Measurements from ENCODE around the gene CRADD. TPM values are rescaled to one million over a fixed set of nuclear protein-coding genes. Genes with fewer than 3 reads are reported as not detected.

Gene CRADD
- total RNA-seq, 1 donor from 2014 or later: 18.8 TPM

DNA sequence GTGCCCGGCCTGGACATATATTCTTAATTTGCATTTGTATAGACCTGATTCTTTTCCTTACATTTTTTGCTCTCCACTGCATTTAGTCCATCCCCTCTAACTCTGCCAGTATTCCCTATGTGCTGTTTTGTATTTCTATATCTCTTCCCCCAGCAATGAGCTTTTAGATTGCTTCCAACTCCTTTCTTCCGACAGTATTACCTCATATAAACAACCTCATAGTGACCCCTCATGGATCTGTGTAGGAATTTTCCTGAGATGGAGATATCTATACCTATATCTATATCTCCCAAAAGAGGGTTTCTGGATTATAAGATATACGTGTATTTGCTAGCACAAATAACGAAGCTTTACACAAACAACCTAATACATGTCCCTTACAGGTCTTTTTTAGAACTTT, 161.9 kb downstream of the CRADD start:
- H3K4me3 Mint-ChIP-seq (ENCODE audit: unreplicated experiment): no peak overlapping the region
- peaks cover 2% of the 10 kb centered on the region for H3K9me3 Mint-ChIP-seq (ENCODE audit: unreplicated experiment)

DNA sequence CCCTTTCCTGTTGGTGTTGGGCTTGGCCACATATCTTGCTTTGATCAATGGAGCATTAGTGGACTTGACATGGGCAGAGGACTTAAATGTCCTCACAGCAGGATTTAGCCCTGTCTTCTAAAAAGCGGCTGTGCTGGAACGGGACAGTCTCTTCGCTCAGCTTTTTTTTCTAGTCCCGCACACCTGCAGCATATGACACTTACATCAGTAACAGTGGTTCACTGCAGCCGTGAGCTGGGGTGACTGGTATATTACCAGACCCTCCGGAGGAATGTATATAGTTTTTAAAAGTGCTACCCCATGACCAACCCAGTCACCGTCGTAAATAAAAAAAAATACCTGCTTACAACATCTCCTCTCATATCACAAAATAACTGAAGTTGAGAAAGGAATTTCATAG, 164.5 kb downstream of the CRADD start:
- DNase-seq: no peak
- TF ChIP-seq, protein P1, sequence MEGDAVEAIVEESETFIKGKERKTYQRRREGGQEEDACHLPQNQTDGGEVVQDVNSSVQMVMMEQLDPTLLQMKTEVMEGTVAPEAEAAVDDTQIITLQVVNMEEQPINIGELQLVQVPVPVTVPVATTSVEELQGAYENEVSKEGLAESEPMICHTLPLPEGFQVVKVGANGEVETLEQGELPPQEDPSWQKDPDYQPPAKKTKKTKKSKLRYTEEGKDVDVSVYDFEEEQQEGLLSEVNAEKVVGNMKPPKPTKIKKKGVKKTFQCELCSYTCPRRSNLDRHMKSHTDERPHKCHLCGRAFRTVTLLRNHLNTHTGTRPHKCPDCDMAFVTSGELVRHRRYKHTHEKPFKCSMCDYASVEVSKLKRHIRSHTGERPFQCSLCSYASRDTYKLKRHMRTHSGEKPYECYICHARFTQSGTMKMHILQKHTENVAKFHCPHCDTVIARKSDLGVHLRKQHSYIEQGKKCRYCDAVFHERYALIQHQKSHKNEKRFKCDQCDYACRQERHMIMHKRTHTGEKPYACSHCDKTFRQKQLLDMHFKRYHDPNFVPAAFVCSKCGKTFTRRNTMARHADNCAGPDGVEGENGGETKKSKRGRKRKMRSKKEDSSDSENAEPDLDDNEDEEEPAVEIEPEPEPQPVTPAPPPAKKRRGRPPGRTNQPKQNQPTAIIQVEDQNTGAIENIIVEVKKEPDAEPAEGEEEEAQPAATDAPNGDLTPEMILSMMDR (IDR thresholded peaks at IDR 0.05; ENCODE audit: partially characterized antibody, unreplicated experiment): no peak
- Mint-ChIP-seq H3K36me3 (ENCODE audit: unreplicated experiment) (peaks cover 5% of the 10 kb centered on the region), H3K27ac (ENCODE audit: unreplicated experiment) (no peak overlapping the region), H3K4me1 (ENCODE audit: low read depth, unreplicated experiment) (peaks cover 24% of the 10 kb centered on the region), H3K4me3 (ENCODE audit: unreplicated experiment) (no peak overlapping the region), H3K9me3 (ENCODE audit: unreplicated experiment) (peaks cover 2% of the 10 kb centered on the region), H3K27me3 (ENCODE audit: unreplicated experiment) (peaks cover 4% of the 10 kb centered on the region)

More for the DNA sequence above, 161.9 kb downstream of the CRADD start:
- no peak for DNase-seq
- H3K4me1 Mint-ChIP-seq (ENCODE audit: low read depth, unreplicated experiment): peaks cover 21% of the 10 kb centered on the region
- H3K27me3 Mint-ChIP-seq (ENCODE audit: unreplicated experiment): no peaks in the 10 kb centered on the region
- TF ChIP-seq, protein P1 (IDR thresholded peaks at IDR 0.05; ENCODE audit: partially characterized antibody, unreplicated experiment): no peak
- no peak overlapping the region for H3K27ac Mint-ChIP-seq (ENCODE audit: unreplicated experiment)
- no peaks in the 10 kb centered on the region for H3K36me3 Mint-ChIP-seq (ENCODE audit: unreplicated experiment)

DNA sequence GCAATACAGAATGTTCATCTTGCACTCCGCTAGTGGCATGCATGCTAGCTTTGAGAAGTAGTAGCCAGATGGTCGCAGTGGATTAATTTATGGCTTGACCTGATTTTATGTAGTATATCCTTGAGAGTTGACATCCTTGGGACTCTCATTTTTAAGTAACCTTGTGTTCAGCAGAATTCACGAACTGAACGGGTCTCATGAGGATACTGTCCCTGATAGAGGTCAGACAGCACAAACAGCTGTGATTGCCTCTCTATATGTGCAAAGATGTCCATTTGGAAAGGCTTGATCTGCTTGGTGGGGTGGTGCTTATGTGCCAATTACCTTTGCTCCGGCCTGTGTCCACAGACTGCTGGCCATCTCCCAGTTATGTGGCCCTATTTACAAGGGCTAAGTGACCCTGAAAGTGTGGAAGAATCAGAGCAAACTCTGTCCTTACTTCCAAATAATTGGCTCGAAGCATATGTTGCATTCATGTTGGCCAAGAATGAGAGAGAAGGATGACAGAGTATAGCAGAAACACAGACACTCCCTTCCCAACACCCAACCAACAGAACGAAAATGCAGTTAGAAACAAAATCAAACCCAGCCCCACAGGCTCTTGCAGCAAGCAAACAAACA, 167.1 kb downstream of the CRADD start:
- H3K27me3 Mint-ChIP-seq (ENCODE audit: unreplicated experiment): peaks cover 4% of the 10 kb centered on the region
- peak overlapping the region; percentile 65 for H3K27ac Mint-ChIP-seq (ENCODE audit: unreplicated experiment)

DNA sequence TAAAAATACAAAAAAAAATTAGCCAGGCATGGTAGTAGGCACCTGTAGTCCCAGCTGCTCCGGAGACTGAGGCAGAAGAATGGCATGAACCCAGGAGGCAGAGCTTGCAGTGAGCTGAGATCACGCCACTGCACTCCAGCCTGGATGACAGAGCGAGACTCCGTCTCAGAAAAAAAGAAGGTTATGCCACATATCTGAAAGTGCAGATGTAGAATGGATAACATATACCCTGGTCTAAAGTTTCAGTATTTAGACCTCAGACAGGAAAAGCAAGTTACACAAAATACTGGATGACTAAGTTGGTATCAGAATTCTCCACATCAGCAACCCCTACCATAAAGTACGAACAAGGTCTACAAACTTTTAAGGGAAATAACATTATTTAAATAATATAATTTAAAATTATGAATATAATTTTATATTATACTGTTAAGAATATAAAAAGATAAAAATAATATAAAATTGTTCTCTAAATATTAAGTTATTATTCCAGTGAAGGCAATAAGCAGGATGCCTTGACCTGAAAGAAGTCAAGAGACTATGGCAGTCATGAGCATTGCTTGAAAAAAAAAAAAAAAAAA, 169.9 kb downstream of the CRADD start:
- Mint-ChIP-seq H3K36me3 (ENCODE audit: unreplicated experiment) (peaks cover 10% of the 10 kb centered on the region), H3K27ac (ENCODE audit: unreplicated experiment) (no peak overlapping the region), H3K9me3 (ENCODE audit: unreplicated experiment) (no peaks in the 10 kb centered on the region), H3K27me3 (ENCODE audit: unreplicated experiment) (peaks cover 4% of the 10 kb centered on the region), H3K4me1 (ENCODE audit: low read depth, unreplicated experiment) (peaks cover 9% of the 10 kb centered on the region), H3K4me3 (ENCODE audit: unreplicated experiment) (no peak overlapping the region)
- TF ChIP-seq, protein P1 (IDR thresholded peaks at IDR 0.05; ENCODE audit: partially characterized antibody, unreplicated experiment): no peak
- no peak for DNase-seq

More for the DNA sequence above, 167.1 kb downstream of the CRADD start:
- Mint-ChIP-seq H3K4me1 (ENCODE audit: low read depth, unreplicated experiment) (peaks cover 8% of the 10 kb centered on the region), H3K36me3 (ENCODE audit: unreplicated experiment) (peaks cover 10% of the 10 kb centered on the region), H3K9me3 (ENCODE audit: unreplicated experiment) (no peaks in the 10 kb centered on the region), H3K4me3 (ENCODE audit: unreplicated experiment) (peak overlapping the region; percentile 10)
- DNase-seq: no peak
- TF ChIP-seq, protein P1 (IDR thresholded peaks at IDR 0.05; ENCODE audit: partially characterized antibody, unreplicated experiment): no peak
